DOHH2 (cell line): ENCODE data around the gene PTEN.
"Not testable (repeated sequence)": the region's sequence is repeated elsewhere in the genome, so short reads cannot be mapped to it uniquely, and the experiment has no call there.

Source experiments
- CTCF ChIP-seq: fragments of 200-600 bp; sonication (generic); IDR thresholded peaks from one replicate; pipeline ENCODE4 v1.5.1; 2014; ENCODE audit warnings: antibody characterized with exemption, mild to moderate bottlenecking, low read depth, low read length; ENCODE audit not compliant: poor library complexity, severe bottlenecking
- EZH2phosphoT487 ChIP-seq: fragments of 200-600 bp; sonication (generic); IDR thresholded peaks from 2 replicates; pipeline ENCODE4 v1.6.1; 2017; ENCODE audit warnings: borderline replicate concordance, mild to moderate bottlenecking, antibody characterized with exemption, low read length, moderate library complexity, mixed read lengths

- TF ChIP-seq CTCF, EZH2phosphoT487: not testable (repeated sequence)
Measured at GRCh38 chr10:87829051-87829450, 34.4 kb upstream of the PTEN start.
